Activated CD4-positive, alpha-beta T cell treated with anti-CD3 and anti-CD28 coated beads, Interleukin-2, amount 10 ng/mL, durations not matched to agents 7 days and 5 days (primary cell): ENCODE results near the gene PTPRN2. TPM values are rescaled to one million over a fixed set of nuclear protein-coding genes. Genes with fewer than 3 reads are reported as not detected.
A peak's percentile ranks its signal among the peaks of the same experiment; 100 is the strongest.
"Not testable (repeated sequence)": the region's sequence is repeated elsewhere in the genome, so short reads cannot be mapped to it uniquely, and the experiment has no call there.

Experiments used
- CTCF ChIA-PET: fragments of 350-600 bp; sonication (Branson Sonifier 250); formaldehyde crosslinking; loops from one replicate; lab custom pipeline; 2021; ENCODE audit warnings: antibody characterized with exemption; lab: Charles Lee
- POLR2A ChIA-PET: fragments of 350-600 bp; sonication (Branson Sonifier 250); formaldehyde crosslinking; loops from one replicate; lab custom pipeline; 2021; ENCODE audit warnings: antibody characterized with exemption; lab: Charles Lee
- DNase-seq: peaks from one replicate; pipeline ENCODE4 v3.0.0-alpha.2; 2020
- H3K27ac Mint-ChIP-seq: one replicate; pipeline ENCODE4 v1.8.0; 2021; ENCODE audit warnings: mild to moderate bottlenecking, moderate library complexity, mixed read lengths
- H3K27me3 Mint-ChIP-seq: one replicate; pipeline ENCODE4 v1.8.0; 2021; ENCODE audit warnings: mixed read lengths
- H3K36me3 Mint-ChIP-seq: one replicate; pipeline ENCODE4 v1.8.0; 2021; ENCODE audit warnings: low read depth, mixed read lengths
- H3K4me1 Mint-ChIP-seq: one replicate; pipeline ENCODE4 v1.8.0; 2021; ENCODE audit warnings: mixed read lengths
- H3K4me3 Mint-ChIP-seq: one replicate; pipeline ENCODE4 v1.8.0; 2021; ENCODE audit warnings: mild to moderate bottlenecking, moderate library complexity, mixed read lengths
- H3K9me3 Mint-ChIP-seq: one replicate; pipeline ENCODE4 v1.8.0; 2021; ENCODE audit warnings: mixed read lengths
- total RNA-seq, 2 experiments: library from RNA; stranded (reverse); gene quantifications; one replicate each; pipeline ENCODE4 v1.2.3, GENCODE V29; 2021

Gene PTPRN2
- total RNA-seq, 2 experiments from 2014 or later, result 2.6 to 2.7 TPM

GRCh38 chr7:157908006-157908782 is 679.4 kb downstream of the PTPRN2 start:
- ChIA-PET POLR2A (no interaction called here), CTCF (no interaction called here)
- Mint-ChIP-seq H3K27me3 (peaks cover 1% of the 10 kb centered on the region), H3K36me3 (no peaks in the 10 kb centered on the region), H3K4me1 (peaks cover 15% of the 10 kb centered on the region), H3K4me3 (no peak overlapping the region), H3K27ac (no peak overlapping the region), H3K9me3 (peaks cover 6% of the 10 kb centered on the region)
- no peak for DNase-seq

- Mint-ChIP-seq H3K9me3 (peaks cover 2% of the 10 kb centered on the region), H3K4me1 (peaks cover 15% of the 10 kb centered on the region), H3K27ac (no peak overlapping the region), H3K27me3 (no peaks in the 10 kb centered on the region), H3K4me3 (no peak overlapping the region), H3K36me3 (no peaks in the 10 kb centered on the region)
- DNase-seq, result no peak
- ChIA-PET CTCF (no interaction called here), POLR2A (no interaction called here)
Observed at GRCh38 chr7:157907091-157907490, 680.5 kb downstream of the PTPRN2 start.

GRCh38 chr7:157906583-157906982 is 681.0 kb downstream of the PTPRN2 start:
- ChIA-PET CTCF (no interaction called here), POLR2A (no interaction called here)
- DNase-seq, result no peak
- Mint-ChIP-seq H3K36me3 (no peaks in the 10 kb centered on the region), H3K4me3 (no peak overlapping the region), H3K27me3 (no peaks in the 10 kb centered on the region), H3K4me1 (peaks cover 15% of the 10 kb centered on the region), H3K27ac (no peak overlapping the region), H3K9me3 (peaks cover 2% of the 10 kb centered on the region)

GRCh38 chr7:157905651-157906461 is 681.8 kb downstream of the PTPRN2 start:
- H3K27ac Mint-ChIP-seq, result no peak overlapping the region
- POLR2A ChIA-PET, result no interaction called here

GRCh38 chr7:157904866-157905570 is 682.6 kb downstream of the PTPRN2 start:
- Mint-ChIP-seq H3K4me1 (peaks cover 15% of the 10 kb centered on the region), H3K36me3 (no peaks in the 10 kb centered on the region), H3K27ac (peak overlapping the region; percentile 72), H3K9me3 (no peaks in the 10 kb centered on the region), H3K27me3 (no peaks in the 10 kb centered on the region), H3K4me3 (no peak overlapping the region)
- POLR2A ChIA-PET, result no interaction called here
- no peak for DNase-seq
- CTCF ChIA-PET, result no interaction called here

More at GRCh38 chr7:157905651-157906461, 681.8 kb downstream of the PTPRN2 start:
- no peaks in the 10 kb centered on the region for H3K27me3 Mint-ChIP-seq
- no peak overlapping the region for H3K4me3 Mint-ChIP-seq
- H3K4me1 Mint-ChIP-seq, result peaks cover 15% of the 10 kb centered on the region
- H3K36me3 Mint-ChIP-seq, result no peaks in the 10 kb centered on the region
- H3K9me3 Mint-ChIP-seq, result peaks cover 2% of the 10 kb centered on the region
- no peak for DNase-seq
- CTCF ChIA-PET, result no interaction called here

GRCh38 chr7:157904211-157904865 is 683.3 kb downstream of the PTPRN2 start:
- no peaks in the 10 kb centered on the region for H3K36me3 Mint-ChIP-seq
- H3K9me3 Mint-ChIP-seq, result no peaks in the 10 kb centered on the region
- no peak overlapping the region for H3K4me3 Mint-ChIP-seq
- ChIA-PET POLR2A (no interaction called here), CTCF (no interaction called here)
- DNase-seq, result peak; percentile 21
- no peaks in the 10 kb centered on the region for H3K27me3 Mint-ChIP-seq
- H3K27ac Mint-ChIP-seq, result peak overlapping the region; percentile 52
- peaks cover 15% of the 10 kb centered on the region for H3K4me1 Mint-ChIP-seq

- H3K27me3 Mint-ChIP-seq, result no peaks in the 10 kb centered on the region
- H3K36me3 Mint-ChIP-seq, result no peaks in the 10 kb centered on the region
- peaks cover 15% of the 10 kb centered on the region for H3K4me1 Mint-ChIP-seq
- H3K9me3 Mint-ChIP-seq, result no peaks in the 10 kb centered on the region
- POLR2A ChIA-PET, result no interaction called here
- no peak for DNase-seq
- CTCF ChIA-PET, result no interaction called here
- peak overlapping the region; percentile 52 for H3K27ac Mint-ChIP-seq
- H3K4me3 Mint-ChIP-seq, result no peak overlapping the region
Observed at GRCh38 chr7:157903710-157904109, 683.9 kb downstream of the PTPRN2 start.

GRCh38 chr7:157903296-157903695 is 684.3 kb downstream of the PTPRN2 start:
- POLR2A ChIA-PET, result no interaction called here
- Mint-ChIP-seq H3K4me1 (peaks cover 15% of the 10 kb centered on the region), H3K27me3 (no peaks in the 10 kb centered on the region), H3K9me3 (no peaks in the 10 kb centered on the region), H3K27ac (no peak overlapping the region), H3K4me3 (no peak overlapping the region), H3K36me3 (no peaks in the 10 kb centered on the region)
- no peak for DNase-seq
- CTCF ChIA-PET, result no interaction called here

GRCh38 chr7:157901816-157902610 is 685.6 kb downstream of the PTPRN2 start:
- H3K27me3 Mint-ChIP-seq, CTCF ChIA-PET, H3K27ac Mint-ChIP-seq, DNase-seq, POLR2A ChIA-PET, H3K36me3 Mint-ChIP-seq, H3K9me3 Mint-ChIP-seq, H3K4me3 Mint-ChIP-seq: not testable (repeated sequence)
- H3K4me1 Mint-ChIP-seq, result peaks cover 15% of the 10 kb centered on the region

GRCh38 chr7:157901166-157901565 is 686.5 kb downstream of the PTPRN2 start:
- ChIA-PET POLR2A (no interaction called here), CTCF (no interaction called here)
- H3K36me3 Mint-ChIP-seq, result no peaks in the 10 kb centered on the region
- peaks cover 15% of the 10 kb centered on the region for H3K4me1 Mint-ChIP-seq
- H3K4me3 Mint-ChIP-seq, result no peak overlapping the region
- no peaks in the 10 kb centered on the region for H3K9me3 Mint-ChIP-seq
- no peaks in the 10 kb centered on the region for H3K27me3 Mint-ChIP-seq
- no peak overlapping the region for H3K27ac Mint-ChIP-seq
- no peak for DNase-seq

- Mint-ChIP-seq H3K36me3 (no peaks in the 10 kb centered on the region), H3K27me3 (no peaks in the 10 kb centered on the region), H3K4me1 (peaks cover 15% of the 10 kb centered on the region), H3K9me3 (no peaks in the 10 kb centered on the region), H3K27ac (no peak overlapping the region), H3K4me3 (no peak overlapping the region)
- DNase-seq, result no peak
- ChIA-PET POLR2A (no interaction called here), CTCF (no interaction called here)
Observed at GRCh38 chr7:157900556-157900955, 687.1 kb downstream of the PTPRN2 start.

GRCh38 chr7:157900011-157900410 is 687.6 kb downstream of the PTPRN2 start:
- CTCF ChIA-PET, result no interaction called here

More at GRCh38 chr7:157900011-157900410, 687.6 kb downstream of the PTPRN2 start:
- Mint-ChIP-seq H3K27ac (no peak overlapping the region), H3K4me1 (peaks cover 13% of the 10 kb centered on the region), H3K4me3 (no peak overlapping the region), H3K36me3 (no peaks in the 10 kb centered on the region), H3K9me3 (no peaks in the 10 kb centered on the region), H3K27me3 (no peaks in the 10 kb centered on the region)
- POLR2A ChIA-PET, result no interaction called here
- DNase-seq, result no peak
